ENCODE results near the gene SCTR.

GRCh38 chr2:119421304-119421703 is 103.0 kb downstream of the SCTR start:
- TF ChIP-seq CTCF (IDR thresholded peaks at IDR 0.05) (no peak), POLR2AphosphoS5 (IDR thresholded peaks at IDR 0.05; ENCODE audit: low read depth, low read length) (no peak)

Measured in Panc1 (cell line).